Stimulated activated CD8-positive, alpha-beta memory T cell treated with anti-CD3 and anti-CD28 coated beads, Interleukin-2, amount 100 ng/mL, for 1 hour (primary cell): Measurements from ENCODE around the gene NOXO1.

Source experiments
- DNase-seq, 2 donors: peaks; one replicate each; pipeline ENCODE4 v3.0.0-alpha.2; 2020; ENCODE audit warnings: low read depth in 2 of 2

NOXO1 gene, protein sequence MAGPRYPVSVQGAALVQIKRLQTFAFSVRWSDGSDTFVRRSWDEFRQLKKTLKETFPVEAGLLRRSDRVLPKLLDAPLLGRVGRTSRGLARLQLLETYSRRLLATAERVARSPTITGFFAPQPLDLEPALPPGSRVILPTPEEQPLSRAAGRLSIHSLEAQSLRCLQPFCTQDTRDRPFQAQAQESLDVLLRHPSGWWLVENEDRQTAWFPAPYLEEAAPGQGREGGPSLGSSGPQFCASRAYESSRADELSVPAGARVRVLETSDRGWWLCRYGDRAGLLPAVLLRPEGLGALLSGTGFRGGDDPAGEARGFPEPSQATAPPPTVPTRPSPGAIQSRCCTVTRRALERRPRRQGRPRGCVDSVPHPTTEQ

DNA sequence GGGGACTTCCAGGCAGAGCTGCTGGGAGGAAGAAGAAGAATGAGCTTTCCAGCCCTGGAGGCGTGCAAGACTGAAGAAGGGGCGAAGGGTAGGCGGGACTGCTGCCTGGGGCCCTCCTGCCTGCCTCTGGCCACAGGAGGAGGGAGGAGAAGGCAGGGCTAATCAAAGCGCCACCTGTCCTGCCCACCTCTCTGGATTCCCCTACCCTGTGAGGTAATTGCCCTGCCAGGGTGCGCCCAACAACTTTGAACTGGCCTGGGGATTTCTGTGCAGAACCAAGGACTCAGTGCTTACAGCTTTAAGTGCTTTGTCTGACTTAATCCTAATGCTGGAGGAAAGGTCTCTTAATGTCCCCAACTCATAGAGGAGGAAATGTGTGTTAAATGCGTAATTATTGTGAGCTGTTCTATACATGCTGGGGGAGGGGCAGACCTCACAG is at the start of gene NOXO1:
Gene NOXO1 (minus strand): TSS at position 72 of the 439 bp plus-strand sequence. CDS start 290 bp downstream, outside the sequence.
- no peak for DNase-seq

DNA sequence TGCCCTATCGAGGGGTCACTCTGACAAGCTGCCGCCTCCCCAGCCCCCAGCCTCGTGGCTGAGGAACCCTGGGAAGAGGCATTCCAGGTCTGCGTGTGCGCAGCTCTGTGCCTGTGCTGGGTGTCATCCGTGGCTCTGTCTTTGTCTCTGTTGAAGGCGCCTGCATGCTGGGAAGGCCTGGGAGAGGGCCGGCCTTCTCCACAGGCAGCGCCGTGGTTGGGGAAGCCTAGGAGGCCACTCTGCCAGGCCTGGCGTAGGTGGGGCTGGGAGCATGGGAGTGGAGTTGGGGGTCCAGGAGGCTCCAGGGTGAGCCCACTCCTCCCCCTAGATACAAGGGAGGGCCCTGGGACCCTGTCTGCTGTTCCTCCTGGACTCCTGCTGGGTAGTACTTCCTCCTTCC is 48.8 kb upstream of the NOXO1 start:
- no peak for DNase-seq

DNA sequence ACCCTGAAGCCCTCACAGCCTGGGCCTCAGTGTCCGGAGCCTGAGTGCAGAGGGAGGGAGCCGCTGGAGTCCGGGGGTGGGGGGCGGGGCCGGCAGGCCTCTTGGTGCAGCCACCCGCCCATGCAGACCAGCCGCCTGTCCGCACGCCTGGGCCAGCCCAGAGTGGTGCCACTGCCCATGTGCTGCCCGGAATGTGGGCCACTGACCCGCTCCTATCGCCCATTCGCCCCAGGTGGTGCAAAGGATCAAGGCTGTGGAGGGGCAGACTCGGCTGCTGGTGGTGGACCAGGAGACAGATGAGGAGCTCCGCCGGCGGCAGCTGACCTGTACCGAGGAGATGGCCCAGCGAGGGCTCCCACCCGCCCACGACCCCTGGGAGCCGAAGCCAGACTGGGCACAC is 48.1 kb upstream of the NOXO1 start:
- no peak for DNase-seq

DNA sequence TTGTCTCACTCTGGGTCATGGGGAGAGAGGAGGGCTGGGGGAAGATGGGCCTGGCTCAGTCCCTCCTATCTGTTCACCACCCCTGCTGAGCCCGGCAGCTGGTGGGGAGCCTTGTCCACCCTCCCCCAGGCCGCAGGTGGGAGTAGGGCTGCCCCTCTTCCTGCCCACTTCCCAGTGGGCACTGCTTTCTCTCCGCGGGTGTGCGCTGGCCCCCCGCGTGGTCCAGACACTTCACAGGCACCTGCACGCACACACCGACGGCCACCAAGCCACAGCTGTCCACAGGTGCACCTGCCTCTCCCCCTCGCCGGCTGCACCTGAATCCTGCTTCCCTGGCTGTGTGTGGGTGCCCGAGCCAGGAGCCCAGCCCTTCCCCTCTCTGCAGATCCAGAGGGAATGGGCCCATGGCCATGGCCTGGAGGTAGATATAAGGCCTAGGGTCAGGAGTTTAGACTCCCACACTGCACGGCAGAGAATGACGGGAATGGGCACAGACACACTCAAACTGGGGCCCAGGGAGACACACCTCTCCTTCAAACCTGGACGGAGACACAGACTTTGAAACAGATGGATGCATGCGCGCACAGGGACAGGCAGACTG is 47.5 kb upstream of the NOXO1 start:
- no peak for DNase-seq

DNA sequence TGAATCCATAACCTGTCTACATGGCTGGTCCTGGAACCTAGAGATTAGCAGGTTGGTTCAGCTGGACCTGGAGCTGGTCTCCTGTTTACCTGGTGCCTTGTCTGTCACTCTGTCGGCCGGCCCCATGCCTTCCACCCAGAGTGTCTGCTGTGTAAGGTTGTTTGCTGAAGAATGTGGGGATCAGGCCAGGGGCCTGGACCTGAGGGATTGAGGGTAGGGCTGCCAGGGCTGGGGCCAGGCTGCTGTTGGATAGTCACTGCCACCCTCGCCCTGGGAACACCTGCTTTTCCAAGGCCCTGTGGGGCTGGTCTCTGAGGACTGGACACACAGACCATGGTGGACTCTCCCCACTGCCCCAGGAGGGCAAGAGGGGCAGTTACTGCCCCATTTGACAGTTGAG is 46.9 kb upstream of the NOXO1 start:
- no peak for DNase-seq

DNA sequence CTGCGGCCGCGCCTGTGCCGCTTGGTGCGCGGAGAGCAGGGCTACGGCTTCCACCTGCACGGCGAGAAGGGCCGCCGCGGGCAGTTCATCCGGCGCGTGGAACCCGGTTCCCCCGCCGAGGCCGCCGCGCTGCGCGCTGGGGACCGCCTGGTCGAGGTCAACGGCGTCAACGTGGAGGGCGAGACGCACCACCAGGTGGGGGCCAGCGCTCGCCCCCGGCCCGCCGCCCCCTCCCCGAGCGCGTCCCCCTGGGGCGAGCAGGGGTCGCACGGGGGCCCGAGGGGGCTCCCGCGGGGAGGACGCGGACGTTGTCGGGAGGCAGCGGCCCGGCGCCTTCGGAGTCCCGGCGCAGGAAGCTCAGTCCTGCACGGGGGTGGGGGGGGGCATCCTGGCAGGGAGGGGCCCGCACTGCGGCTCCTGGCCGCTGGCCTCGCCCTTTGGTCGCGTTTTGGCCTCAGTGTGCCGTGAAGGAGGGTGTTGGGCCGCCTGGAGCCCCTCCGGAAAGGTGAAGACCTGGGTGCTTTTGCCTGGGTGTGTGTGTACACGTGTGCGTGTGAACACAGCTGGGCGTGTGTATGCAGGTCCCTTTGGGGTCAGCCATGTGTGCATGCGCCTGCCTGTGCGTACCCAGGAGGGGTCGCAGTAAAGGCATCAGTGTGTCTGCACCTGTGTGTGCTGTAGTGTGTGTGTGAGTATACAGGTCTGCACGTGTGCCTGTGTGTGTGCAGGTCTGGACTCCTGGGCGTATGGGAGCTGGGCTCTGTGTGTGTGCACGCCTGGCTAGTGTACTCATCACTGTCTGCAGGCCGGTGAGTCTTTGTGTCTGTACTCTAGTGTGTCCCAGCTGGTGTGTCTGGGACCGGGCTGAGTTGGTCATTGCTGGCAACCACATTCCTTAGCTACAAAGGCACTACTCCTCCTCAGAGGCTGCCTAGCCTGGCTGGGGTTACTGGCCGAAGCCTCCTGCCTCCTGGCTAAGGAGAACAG is 46.0 kb upstream of the NOXO1 start:
- no peak for DNase-seq

DNA sequence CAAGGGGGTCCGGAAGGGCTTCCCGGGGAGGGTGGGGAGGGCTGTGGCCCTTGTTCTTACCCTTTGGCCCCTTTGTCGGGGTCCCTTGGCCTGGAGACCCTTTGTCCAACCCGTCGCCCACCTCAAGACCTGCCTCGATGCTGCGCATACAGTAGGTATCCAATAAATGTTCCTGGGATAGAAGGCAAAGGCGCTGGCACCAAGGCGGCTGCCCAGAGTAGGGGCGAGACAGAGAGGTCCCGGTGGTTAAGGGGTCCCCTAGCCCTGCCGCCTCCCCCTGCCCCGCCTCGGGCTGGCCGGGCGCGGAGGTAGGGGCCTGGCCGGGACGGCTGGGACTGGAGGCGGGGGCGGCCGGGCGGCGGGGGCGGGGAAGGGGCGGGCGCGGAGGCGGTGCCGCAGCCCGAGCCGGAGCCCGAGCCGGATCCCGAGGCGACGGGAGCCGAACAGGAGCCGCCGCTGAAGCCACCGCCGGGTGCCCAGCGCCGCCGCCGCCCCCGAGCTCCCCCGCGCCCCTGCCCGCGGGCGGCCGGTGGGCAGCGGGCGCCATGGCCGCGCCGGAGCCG is 45.3 kb upstream of the NOXO1 start, which contains the start of gene NHERF2:
Gene NHERF2 (plus strand): TSS at position 442 of the 563 bp plus-strand sequence. CDS start 104 bp downstream, at position 546.
- DNase-seq: no peak

DNA sequence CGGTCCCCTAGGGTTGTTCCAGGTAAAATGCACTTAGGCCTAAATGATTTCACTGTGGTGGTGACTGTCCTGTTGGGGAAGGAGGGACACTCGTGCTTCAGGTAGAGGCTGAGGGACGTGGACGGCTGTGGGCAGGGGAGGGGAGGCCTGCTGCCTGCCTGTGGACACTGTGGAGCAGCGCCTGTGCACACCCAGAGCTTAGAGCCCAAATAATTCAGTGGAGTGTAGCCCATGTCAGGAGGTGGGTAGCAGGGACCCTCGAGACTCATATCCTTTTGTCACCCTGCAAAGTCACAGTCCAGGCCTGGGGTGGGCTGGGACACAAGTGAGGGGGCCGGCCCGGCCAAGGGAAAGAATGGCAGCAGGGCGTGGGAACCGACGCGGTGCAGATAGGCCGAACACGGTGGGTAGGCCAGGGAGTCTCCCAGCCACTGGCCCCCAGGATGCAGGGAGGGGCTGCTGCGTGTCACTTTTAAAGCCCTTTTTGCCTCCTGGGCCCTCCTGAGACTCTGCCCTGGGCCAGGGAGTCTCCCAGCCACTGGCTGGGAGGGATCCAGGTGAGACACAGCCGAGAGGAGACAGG is 44.7 kb upstream of the NOXO1 start:
- no peak for DNase-seq

DNA sequence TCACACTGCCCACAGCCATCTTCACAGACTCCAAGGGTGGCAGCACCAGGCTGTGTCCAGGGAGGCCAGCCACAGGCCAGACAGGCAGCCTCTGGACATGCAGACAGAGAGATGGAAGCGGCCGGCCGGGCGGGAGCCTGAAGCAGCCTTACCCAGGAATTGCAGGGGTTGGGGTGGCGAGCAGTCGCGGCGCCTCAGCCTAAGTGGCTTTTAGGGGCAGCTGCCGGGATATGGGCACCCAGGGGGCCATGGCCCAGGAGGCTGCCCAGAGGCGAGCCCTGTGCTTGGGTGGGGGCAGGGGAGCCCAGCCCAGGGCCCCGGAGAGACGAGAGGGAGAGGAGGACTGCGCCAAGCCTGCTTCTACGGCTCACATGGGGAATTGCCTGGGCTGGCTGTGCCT is 44.0 kb upstream of the NOXO1 start:
- DNase-seq: no peak

DNA sequence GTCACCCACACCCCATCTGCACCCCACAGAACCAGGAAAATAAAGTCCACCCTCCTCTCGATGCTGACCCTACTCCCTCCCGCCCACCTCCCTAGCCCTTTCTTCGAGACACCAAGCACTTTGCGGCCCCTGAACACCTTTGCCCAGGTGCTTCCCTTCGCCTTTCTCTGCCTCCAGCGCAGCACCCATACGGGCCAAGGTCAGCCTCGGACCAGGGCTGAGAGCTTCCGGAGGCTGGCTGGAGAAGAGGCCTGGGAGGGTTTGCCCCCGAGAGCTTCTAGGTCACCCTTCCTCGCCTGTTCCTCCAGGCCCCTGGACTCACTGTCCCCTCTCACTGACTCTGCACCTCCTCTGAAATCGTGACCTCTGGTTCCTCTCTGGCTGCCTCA is 42.8 kb upstream of the NOXO1 start:
- no peak for DNase-seq

DNA sequence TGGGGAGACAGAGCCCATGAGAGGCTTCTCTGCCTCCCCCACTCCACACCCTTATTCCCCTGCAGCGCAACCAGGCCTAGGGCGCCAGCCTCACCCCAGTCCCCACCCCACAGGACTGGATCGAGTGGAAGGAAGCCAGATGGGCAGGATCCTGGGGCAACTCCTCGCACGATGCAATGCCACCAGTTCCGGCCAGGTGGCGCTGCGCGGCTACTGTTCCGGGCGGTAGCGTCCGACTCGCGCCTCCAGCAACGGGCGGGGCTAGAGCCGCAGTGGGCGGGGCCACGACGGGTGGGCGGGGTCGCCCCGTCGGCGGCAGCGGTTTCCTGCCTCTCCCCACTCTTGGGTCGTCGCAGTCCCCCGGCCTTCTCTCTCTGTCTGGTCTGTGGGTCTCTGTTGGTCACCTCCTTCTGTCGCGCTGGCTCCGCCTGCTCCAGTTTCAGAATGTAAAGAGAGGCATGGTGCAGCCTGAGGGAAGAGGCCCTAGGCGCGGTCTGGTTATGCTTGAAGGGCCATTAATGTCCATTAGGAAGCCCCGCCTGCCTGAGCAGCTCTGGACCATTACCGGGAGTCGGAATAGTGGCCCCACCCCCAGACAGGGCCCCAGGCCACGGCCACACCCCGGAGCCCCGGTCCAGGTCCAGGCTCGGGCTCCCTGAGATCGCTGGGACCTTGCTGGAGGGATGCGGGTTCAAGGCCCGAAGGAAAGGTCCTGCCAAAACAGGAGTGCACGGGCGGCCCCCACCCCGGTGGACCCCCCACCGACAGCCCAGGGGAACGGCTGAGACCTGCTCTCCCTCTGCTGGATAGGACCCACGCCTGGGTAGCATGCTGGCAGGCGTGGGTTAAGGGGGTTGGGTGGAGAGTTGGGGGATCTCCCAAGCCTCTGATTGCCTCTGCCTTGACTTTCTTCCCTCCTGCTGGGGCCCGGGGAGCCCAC is 42.1 kb upstream of the NOXO1 start:
- peak; percentile 92 to 96 for DNase-seq

DNA sequence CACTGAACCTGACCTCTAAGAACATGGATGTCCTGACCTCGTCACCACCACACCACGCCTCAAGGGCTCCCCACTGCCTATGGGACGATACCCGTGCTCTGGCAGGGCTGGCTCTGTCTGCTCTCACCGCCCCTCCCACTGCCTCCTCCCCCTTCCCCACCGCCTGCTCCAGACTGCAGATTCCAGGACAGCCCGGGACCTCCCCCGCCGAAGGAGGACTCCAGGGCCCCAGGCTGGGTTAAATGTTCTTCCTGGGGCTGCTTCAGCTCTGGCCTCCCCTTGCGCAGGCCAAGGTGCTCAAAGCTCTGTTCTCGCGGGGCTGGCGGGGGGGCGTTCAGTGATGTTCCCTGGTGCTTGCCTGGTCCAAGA is 41.4 kb upstream of the NOXO1 start:
- DNase-seq: no peak

DNA sequence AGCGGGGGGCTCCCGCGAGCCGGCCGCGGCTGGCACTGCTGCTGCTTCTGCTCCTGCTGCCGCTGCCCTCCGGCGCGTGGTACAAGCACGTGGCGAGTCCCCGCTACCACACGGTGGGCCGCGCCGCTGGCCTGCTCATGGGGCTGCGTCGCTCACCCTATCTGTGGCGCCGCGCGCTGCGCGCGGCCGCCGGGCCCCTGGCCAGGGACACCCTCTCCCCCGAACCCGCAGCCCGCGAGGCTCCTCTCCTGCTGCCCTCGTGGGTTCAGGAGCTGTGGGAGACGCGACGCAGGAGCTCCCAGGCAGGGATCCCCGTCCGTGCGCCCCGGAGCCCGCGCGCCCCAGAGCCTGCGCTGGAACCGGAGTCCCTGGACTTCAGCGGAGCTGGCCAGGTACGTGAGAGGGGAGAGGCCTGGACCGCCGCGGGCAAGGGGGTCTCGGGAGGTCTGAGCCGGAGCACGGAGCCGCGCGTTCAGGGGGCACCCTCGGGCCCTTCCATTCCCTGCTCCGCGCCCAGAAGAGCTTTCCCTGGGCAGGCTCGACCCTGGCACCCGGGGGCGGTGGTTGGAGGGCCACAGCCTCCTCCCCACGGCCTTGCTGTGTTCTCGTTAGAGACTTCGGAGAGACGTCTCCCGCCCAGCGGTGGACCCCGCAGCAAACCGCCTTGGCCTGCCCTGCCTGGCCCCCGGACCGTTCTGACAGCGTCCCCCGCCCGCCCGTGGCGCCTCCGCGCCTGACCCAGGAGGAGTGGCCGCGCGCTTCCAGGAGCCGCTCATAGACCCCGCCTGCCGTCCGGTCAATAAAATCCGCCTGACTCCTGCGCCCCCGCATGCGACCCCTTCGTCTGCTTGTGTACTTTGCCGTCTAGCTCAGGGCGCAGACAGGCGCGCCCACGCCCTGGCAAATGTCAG is 38.9 kb upstream of the NOXO1 start:
- DNase-seq: no peak

DNA sequence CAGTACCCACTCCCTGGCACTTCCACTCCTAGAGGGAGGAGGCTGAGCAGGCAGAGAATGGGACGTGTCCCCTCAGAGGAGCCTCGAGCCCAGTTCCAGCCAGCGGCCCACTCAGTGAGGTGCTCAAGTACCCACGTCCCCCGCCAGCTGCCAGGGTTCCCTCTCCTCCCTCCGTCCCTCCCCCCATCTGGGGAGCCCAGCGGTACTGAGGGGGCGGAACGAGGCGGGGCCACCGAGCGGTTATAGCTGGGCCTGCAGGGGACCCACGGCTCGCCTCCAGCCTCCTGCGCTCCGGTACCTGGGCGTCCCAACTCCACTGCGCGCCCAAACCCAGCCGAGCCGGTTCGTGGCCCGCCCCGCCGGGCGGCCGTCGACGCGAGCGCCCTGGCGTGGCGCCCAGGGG is 38.2 kb upstream of the NOXO1 start, which contains the start of gene NPW:
Gene NPW (plus strand): TSS at position 268 of the 403 bp plus-strand sequence.
- no peak for DNase-seq

DNA sequence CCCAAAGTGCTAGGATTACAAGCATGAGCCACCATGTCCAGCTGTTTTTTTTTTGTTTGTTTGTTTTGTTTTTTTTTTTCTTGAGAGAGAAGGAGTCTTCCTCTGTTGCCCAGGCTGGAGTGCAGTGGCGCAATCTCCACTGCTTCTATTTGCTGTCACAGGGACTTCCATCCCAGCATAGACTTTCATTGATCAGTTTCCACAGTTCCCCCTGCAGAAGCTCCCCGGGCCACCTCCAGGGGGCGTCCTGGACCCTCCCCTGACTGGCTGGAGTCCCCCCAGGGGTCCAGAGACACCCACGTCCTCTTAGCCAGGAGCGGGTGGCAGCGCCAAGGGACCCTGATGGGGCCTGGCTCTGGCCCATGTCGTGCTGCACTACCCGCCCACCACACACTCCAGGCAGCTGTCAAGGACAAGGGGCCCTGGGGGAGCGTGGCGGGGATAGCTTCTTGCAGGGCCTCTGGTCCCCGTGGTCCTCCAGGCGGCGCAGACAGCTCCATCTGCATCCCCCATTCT is 35.2 kb upstream of the NOXO1 start:
- no peak for DNase-seq

DNA sequence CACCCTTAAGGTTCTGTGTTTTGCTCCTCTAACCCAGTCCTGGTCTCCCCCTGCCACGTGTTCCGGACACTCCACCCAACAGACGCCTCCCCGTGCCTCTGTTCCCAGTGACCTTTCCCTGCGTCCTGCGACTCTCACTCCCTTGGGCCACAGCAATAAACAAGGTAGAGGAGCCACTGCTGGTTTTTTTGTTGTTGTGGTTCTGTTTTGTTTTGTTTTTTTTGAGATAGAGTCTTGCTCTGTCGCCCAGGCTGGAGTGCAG is 34.6 kb upstream of the NOXO1 start:
- DNase-seq: no peak

DNA sequence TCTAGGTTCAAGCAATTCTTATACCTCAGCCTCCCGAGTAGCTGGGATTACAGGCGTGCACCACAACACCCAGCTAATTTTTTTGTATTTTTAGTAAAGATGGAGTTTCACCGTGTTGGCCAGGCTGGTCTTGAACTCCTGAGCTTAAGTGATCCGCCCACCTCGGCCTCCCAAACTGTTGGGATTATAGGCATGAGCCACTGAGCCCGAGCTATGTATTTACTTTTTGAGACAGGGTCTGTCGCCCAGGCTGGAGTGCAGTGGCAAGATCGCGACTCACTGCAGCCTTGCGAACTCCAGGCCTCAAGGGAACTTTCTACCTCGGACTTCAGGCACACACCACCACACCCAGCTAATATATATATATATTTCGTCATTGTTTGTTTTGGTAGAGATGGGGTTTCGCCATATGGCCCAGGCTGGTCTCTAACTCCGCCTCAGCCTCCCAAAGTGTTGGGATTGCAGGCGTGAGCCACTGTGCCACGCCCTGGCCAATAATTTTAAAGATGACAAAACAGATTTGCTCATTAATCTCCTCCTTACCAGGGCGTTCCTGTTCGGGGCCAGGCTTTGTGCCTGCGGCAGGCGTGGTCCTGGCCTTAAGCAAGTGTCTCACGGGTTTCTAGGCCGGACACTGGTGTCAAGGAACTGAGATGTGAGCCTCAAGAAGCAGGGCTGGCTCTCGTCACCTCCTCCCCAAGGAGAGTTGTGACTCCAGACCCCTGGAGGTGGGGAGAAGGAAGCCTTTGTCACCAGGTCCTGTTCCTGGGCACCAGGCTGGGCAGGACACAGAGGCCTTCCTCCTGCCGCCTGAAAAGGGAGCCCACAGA is 34.1 kb upstream of the NOXO1 start:
- no peak for DNase-seq

DNA sequence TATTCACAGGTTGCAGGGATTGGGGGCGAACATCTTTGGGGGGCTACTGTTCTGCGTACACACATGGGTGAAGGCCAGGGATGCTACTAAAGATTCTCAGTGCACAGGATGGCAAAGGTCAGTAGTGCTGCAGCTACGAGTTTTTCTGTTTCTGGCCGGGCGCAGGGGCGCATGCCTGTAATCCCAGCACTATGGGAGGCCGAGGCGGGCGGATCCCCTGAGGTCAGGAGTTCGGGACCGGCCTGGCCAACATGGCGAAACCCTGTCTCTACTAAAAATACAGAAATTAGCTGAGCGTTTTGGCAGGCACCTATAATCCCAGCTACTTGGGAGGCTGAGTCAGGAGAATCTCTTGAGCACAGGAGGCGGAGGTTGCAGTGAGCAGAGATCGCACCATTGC is 32.3 kb upstream of the NOXO1 start:
- no peak for DNase-seq
